ENCODE measurements around the gene DDOST.
"Not testable (repeated sequence)": the region's sequence is repeated elsewhere in the genome, so short reads cannot be mapped to it uniquely, and the experiment has no call there.

The DDOST gene

GRCh38 chr1:20624709-20625108 is 36.5 kb downstream of the DDOST start:
- DNase-seq (ENCODE audit: low spot score), result no peak

- DNase-seq (ENCODE audit: low spot score), result no peak
These were observed 40.2 kb downstream of the DDOST start for GRCh38 chr1:20621012-20621411.

GRCh38 chr1:20619999-20620398 is 41.2 kb downstream of the DDOST start:
- DNase-seq (ENCODE audit: low spot score), result no peak

- DNase-seq (ENCODE audit: low spot score), result no peak
These were observed 42.6 kb downstream of the DDOST start for GRCh38 chr1:20618550-20618949.

GRCh38 chr1:20616847-20617487 is 44.2 kb downstream of the DDOST start:
- DNase-seq (ENCODE audit: low spot score), result no peak

GRCh38 chr1:20615946-20616846 is 45.0 kb downstream of the DDOST start:
- DNase-seq (ENCODE audit: low spot score), result no peak

- DNase-seq (ENCODE audit: low spot score), result no peak
These were observed 47.0 kb downstream of the DDOST start for GRCh38 chr1:20614131-20614579.

- DNase-seq (ENCODE audit: low spot score), result no peak
These were observed 48.9 kb downstream of the DDOST start for GRCh38 chr1:20612221-20612746.

GRCh38 chr1:20611652-20612051 is 49.5 kb downstream of the DDOST start:
- DNase-seq (ENCODE audit: low spot score), result no peak

- no peak for DNase-seq (ENCODE audit: low spot score)
These were observed 50.2 kb downstream of the DDOST start for GRCh38 chr1:20610970-20611369.

GRCh38 chr1:20609541-20609940 is 51.6 kb downstream of the DDOST start:
- no peak for DNase-seq (ENCODE audit: low spot score)

- not testable (repeated sequence) for DNase-seq (ENCODE audit: low spot score)
These were observed 54.2 kb downstream of the DDOST start for GRCh38 chr1:20606801-20607570.

GRCh38 chr1:20604678-20605077 is 56.5 kb downstream of the DDOST start:
- DNase-seq (ENCODE audit: low spot score), result no peak

GRCh38 chr1:20603504-20604464 is 57.4 kb downstream of the DDOST start:
- no peak for DNase-seq (ENCODE audit: low spot score)

GRCh38 chr1:20602851-20603450 is 58.2 kb downstream of the DDOST start:
- no peak for DNase-seq (ENCODE audit: low spot score)

Data from germinal center (tissue), 1 donor.